GM13977 (cell line): Measurements from ENCODE around the gene POGK.
A peak's percentile ranks its signal among the peaks of the same experiment; 100 is the strongest.
"Not testable (repeated sequence)": the region's sequence is repeated elsewhere in the genome, so short reads cannot be mapped to it uniquely, and the experiment has no call there.

ENCODE experiments used
- DNase-seq: peaks from one replicate; pipeline ENCODE4 v3.0.0; 2012; ENCODE audit warnings: low spot score
- CTCF ChIP-seq: IDR thresholded peaks from 2 replicates; pipeline ENCODE4 v1.5.1; 2012; ENCODE audit warnings: mild to moderate bottlenecking, control low read depth; ENCODE audit not compliant: insufficient read depth; ENCODE audit errors: extremely low read depth, missing control alignments
- in situ Hi-C: fragments of 300-500 bp; cut with MboI; formaldehyde crosslinking; loops from one replicate; pipeline ENCODE4 v1.12.0; 2022; ENCODE audit warnings: low sequenced_read_pairs, low pct_unique_long_range_greater_than_20kb, mixed read lengths, inconsistent platforms; ENCODE audit not compliant: unreplicated experiment

POGK gene

GRCh38 chr1:166819974-166820373, 19.3 kb upstream of the POGK start:
- in situ Hi-C loops, result no loop called here
- TF ChIP-seq CTCF, result no peak
- no peak for DNase-seq

GRCh38 chr1:166822385-166822784, 16.9 kb upstream of the POGK start:
- no peak for TF ChIP-seq CTCF
- DNase-seq, result no peak
- in situ Hi-C loops, result no loop called here

- in situ Hi-C loops, result no loop called here
- no peak for TF ChIP-seq CTCF
- DNase-seq, result no peak
Observed at GRCh38 chr1:166827426-166827825, 11.8 kb upstream of the POGK start.

GRCh38 chr1:166829762-166830161, 9.5 kb upstream of the POGK start:
- in situ Hi-C loops, DNase-seq: not testable (repeated sequence)

- in situ Hi-C loops, result no loop called here
- TF ChIP-seq CTCF, result no peak
- DNase-seq, result no peak
Observed at GRCh38 chr1:166836733-166837132, 2.5 kb upstream of the POGK start.

GRCh38 chr1:166839600-166840308, 479 bp downstream of the POGK start:
- in situ Hi-C loops, result no loop called here
- peak; percentile 68 for DNase-seq
- TF ChIP-seq CTCF, result peak; percentile 29

GRCh38 chr1:166840309-166841274, 1.3 kb downstream of the POGK start:
- in situ Hi-C loops, result no loop called here
- no peak for DNase-seq
- no peak for TF ChIP-seq CTCF
